ENCODE data around the gene PCYOX1L.

- TF ChIP-seq TCF4 (CRISPR knock-in tag; IDR thresholded peaks at IDR 0.05; ENCODE audit: borderline replicate concordance) = no peak
- TF ChIP-seq TOX (CRISPR knock-in tag; IDR thresholded peaks at IDR 0.05; ENCODE audit: borderline replicate concordance) = no peak
- TF ChIP-seq RARB (CRISPR knock-in tag; IDR thresholded peaks at IDR 0.05) = no peak
- TF ChIP-seq, protein P1, sequence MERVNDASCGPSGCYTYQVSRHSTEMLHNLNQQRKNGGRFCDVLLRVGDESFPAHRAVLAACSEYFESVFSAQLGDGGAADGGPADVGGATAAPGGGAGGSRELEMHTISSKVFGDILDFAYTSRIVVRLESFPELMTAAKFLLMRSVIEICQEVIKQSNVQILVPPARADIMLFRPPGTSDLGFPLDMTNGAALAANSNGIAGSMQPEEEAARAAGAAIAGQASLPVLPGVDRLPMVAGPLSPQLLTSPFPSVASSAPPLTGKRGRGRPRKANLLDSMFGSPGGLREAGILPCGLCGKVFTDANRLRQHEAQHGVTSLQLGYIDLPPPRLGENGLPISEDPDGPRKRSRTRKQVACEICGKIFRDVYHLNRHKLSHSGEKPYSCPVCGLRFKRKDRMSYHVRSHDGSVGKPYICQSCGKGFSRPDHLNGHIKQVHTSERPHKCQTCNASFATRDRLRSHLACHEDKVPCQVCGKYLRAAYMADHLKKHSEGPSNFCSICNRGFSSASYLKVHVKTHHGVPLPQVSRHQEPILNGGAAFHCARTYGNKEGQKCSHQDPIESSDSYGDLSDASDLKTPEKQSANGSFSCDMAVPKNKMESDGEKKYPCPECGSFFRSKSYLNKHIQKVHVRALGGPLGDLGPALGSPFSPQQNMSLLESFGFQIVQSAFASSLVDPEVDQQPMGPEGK (CRISPR knock-in tag; IDR thresholded peaks at IDR 0.05; ENCODE audit: borderline replicate concordance) = no peak
- TF ChIP-seq PPARA (CRISPR knock-in tag; IDR thresholded peaks at IDR 0.05; ENCODE audit: borderline replicate concordance) = no peak
- TF ChIP-seq, protein P2, sequence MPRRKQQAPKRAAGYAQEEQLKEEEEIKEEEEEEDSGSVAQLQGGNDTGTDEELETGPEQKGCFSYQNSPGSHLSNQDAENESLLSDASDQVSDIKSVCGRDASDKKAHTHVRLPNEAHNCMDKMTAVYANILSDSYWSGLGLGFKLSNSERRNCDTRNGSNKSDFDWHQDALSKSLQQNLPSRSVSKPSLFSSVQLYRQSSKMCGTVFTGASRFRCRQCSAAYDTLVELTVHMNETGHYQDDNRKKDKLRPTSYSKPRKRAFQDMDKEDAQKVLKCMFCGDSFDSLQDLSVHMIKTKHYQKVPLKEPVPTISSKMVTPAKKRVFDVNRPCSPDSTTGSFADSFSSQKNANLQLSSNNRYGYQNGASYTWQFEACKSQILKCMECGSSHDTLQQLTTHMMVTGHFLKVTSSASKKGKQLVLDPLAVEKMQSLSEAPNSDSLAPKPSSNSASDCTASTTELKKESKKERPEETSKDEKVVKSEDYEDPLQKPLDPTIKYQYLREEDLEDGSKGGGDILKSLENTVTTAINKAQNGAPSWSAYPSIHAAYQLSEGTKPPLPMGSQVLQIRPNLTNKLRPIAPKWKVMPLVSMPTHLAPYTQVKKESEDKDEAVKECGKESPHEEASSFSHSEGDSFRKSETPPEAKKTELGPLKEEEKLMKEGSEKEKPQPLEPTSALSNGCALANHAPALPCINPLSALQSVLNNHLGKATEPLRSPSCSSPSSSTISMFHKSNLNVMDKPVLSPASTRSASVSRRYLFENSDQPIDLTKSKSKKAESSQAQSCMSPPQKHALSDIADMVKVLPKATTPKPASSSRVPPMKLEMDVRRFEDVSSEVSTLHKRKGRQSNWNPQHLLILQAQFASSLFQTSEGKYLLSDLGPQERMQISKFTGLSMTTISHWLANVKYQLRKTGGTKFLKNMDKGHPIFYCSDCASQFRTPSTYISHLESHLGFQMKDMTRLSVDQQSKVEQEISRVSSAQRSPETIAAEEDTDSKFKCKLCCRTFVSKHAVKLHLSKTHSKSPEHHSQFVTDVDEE (CRISPR knock-in tag; IDR thresholded peaks at IDR 0.05) = no peak
- no peak for TF ChIP-seq POU6F1 (CRISPR knock-in tag; IDR thresholded peaks at IDR 0.05; ENCODE audit: borderline replicate concordance, low read depth)
- no peak for TF ChIP-seq ARNTL (CRISPR knock-in tag; IDR thresholded peaks at IDR 0.05; ENCODE audit: borderline replicate concordance, low read depth)
- no peak for TF ChIP-seq ZNF565 (CRISPR knock-in tag; conservative IDR thresholded peaks at IDR 0.05; ENCODE audit: low read depth)
- TF ChIP-seq SNAI2 (CRISPR knock-in tag; IDR thresholded peaks at IDR 0.05) = no peak
These were observed 60.0 kb downstream of the PCYOX1L start for GRCh38 chr5:149417711-149418368.

Data from SK-N-SH treated with all-trans-retinoic acid at 6 μM for 48 hours (cell line).